LNCaP clone FGC (cell line): Measurements from ENCODE around the gene COL4A6.
"Not testable (repeated sequence)": the region's sequence is repeated elsewhere in the genome, so short reads cannot be mapped to it uniquely, and the experiment has no call there.

Experiments
- DNase-seq: peaks from one replicate; pipeline ENCODE4 v3.0.0-alpha.2; 2011; ENCODE audit warnings: low read depth
- H3K4me3 ChIP-seq: 2 replicates; pipeline ENCODE4 v1.5.1; 2011; ENCODE audit warnings: mild to moderate bottlenecking, low read depth, low read length, control low read depth
- TF ChIP-seq, protein P1 (sequence below): IDR thresholded peaks from 2 replicates; pipeline ENCODE4 v1.5.1; 2012; ENCODE audit warnings: mild to moderate bottlenecking; ENCODE audit not compliant: control insufficient read depth, insufficient read depth; ENCODE audit errors: extremely low read depth

The COL4A6 gene

DNA sequence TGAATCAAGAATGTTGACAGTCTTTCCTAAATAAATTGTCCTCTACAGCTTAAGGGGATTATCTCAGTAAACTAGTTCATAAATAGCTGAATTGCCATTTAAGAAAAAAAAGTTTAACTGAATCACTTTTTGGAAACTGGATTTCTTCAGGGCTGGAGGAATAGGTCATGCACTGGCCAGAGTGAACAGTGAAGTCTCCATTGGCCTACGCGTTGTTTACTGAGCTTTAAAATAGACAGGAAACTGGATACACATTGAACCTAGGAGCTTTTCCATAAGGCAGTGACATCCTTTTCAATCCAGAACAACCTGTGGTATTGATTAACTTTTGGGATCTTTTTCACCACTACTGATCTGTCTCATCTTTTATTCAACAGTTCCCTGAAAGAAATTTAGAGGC lies 58.0 kb downstream of the COL4A6 start:
- H3K4me3 ChIP-seq, result no peak overlapping the region
- DNase-seq, result no peak
- TF ChIP-seq, protein P1, sequence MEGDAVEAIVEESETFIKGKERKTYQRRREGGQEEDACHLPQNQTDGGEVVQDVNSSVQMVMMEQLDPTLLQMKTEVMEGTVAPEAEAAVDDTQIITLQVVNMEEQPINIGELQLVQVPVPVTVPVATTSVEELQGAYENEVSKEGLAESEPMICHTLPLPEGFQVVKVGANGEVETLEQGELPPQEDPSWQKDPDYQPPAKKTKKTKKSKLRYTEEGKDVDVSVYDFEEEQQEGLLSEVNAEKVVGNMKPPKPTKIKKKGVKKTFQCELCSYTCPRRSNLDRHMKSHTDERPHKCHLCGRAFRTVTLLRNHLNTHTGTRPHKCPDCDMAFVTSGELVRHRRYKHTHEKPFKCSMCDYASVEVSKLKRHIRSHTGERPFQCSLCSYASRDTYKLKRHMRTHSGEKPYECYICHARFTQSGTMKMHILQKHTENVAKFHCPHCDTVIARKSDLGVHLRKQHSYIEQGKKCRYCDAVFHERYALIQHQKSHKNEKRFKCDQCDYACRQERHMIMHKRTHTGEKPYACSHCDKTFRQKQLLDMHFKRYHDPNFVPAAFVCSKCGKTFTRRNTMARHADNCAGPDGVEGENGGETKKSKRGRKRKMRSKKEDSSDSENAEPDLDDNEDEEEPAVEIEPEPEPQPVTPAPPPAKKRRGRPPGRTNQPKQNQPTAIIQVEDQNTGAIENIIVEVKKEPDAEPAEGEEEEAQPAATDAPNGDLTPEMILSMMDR, result no peak

DNA sequence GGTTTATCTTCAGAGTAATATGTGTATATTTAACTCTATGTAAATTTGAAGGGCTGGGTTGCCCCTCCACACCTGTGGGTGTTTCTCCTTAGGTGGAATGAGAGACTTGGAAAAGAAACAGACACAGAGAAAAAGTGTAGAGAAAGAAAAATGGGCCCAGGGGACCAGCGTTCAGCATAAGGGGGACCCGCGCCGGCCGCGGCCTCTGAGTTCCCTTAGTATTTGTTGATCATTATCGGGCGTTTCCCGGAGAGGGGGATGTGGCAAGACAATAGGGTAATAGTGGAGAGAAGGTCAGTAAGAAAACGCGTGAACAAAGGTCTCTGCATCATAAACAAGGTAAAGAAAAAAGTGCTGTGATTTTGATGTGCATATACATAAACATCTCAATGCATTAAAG lies 61.4 kb downstream of the COL4A6 start:
- H3K4me3 ChIP-seq, DNase-seq: not testable (repeated sequence)

DNA sequence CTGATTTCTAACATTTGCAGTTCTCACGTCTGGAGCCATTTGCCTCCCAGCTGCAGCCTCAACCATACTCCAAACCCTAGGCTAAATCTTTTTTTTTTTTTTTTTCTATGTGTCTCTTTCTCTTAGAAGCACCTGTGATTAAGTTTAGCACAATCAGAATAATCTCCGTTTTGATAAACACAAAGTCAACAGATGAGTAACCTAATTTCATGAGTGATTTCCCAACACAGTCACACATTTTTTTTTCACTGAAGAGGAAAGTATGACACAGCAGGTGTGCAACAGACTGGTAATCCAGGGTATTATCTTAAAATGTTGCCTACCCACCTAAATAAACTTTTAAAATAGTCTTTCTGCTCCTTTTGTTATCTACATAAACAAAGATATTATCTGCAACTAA lies 62.6 kb downstream of the COL4A6 start:
- DNase-seq, result peak; percentile 10
- not testable (repeated sequence) for H3K4me3 ChIP-seq

DNA sequence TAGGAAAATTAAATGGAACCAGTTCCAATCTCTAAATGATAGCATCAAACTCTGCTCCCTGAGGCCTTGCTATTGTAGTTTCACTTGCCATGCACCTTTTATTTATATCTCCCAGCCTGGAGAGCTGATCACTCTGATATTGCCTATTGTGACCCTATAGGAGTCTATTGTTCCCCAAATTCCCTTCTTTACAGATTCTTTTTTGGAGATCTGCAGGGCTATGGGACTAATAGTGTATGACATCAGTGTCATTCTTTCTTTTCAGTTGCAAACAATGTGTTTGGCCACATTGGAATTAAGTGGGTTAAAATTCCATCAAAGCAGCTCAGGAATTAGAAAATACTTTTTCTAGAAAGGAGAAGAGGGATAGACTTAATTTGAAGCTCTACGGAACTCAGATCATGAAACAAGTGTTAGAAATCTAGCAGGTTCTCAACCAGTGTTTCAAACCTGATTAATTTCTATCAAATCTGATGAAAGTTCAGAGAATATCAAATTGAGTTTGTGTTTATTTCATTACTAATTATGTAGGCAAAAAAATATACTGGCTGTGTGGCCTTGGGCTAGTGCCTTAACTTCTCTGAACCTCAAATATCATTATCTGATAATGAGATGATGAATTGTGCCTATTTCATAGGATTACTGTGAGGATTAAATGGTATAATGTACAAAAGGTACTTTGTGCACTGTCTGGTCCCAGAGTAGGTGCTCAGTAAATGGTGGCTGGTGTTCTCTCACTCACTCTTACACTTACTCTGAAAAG lies 71.4 kb downstream of the COL4A6 start:
- no peak for DNase-seq
- no peak overlapping the region for H3K4me3 ChIP-seq
- TF ChIP-seq, protein P1, result no peak

DNA sequence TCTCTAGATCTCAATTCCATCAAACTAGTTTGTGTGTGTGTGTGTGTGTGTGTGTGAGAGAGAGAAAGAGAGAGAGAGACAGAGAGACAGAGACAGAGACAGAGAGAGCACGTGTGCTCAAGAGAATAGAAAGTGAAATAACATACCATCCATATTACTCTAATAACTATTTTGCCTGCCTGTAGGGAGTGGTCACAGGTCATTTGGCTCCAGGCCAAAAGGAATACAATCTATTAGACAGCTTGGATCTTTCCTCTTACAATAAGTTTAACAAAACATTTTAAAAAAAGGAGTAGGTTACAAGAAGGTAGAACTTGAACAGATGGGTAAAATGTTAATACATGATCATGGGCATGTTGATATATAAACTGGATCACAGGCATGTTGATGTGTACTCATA lies 76.2 kb downstream of the COL4A6 start:
- H3K4me3 ChIP-seq, result no peak overlapping the region
- TF ChIP-seq, protein P1, result no peak
- DNase-seq, result no peak

DNA sequence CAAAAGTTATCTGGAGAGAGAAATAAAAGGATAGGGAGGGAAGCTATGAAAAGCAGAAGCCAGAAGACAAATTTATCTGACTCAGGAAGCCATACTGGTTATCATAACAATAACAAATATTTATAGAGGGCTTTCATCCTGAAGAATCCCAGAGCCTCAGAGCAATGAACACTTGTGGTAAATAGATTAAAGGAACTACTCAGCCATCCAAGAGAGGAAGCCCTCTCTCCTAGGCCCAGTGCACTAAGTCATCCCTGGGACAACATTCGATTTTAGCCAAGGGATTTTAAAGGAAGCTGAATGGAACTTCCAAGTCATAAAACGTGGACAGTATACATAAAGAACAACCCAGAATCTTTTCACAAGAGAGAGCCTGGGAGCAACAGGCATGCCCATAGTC lies 76.9 kb downstream of the COL4A6 start:
- no peak for DNase-seq
- H3K4me3 ChIP-seq, result no peak overlapping the region
- TF ChIP-seq, protein P1, result no peak

DNA sequence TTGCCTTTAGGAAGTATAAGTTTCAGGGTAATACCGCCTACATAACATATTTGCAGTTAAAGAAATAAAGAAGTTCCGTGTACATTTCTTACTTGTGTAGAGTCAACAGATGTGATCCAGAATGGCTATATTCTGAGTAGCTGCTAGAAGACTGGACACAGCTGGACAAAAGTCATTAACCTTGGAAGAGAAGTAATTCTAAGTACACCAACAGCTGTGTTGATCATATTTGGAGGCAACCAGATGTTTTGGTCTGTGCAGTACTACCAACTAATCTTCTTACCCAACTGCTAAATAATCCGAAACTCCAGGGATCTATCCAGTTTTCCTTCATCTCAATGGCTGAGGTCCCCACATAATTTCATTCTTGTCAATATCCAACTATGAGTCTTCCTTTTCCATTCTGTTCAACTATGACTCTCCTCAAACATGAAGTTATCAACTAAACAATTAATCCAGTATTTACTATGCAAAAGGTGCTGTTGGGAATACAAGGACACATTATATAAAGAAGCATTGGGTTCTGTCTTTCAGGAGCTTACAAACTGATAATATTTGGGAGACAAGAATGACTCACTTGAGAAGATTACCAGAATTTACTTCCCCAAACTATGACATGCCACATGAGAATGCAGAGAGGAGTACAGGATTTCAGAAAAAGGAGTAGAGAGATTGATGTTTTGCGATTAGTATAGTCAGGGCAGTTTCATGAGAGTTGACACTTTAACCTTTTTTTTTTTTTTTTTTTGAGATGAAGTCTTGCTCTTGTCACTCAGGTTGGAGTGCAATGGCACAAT lies 78.2 kb downstream of the COL4A6 start:
- TF ChIP-seq, protein P1, result no peak
- DNase-seq, result no peak
- H3K4me3 ChIP-seq, result no peak overlapping the region

DNA sequence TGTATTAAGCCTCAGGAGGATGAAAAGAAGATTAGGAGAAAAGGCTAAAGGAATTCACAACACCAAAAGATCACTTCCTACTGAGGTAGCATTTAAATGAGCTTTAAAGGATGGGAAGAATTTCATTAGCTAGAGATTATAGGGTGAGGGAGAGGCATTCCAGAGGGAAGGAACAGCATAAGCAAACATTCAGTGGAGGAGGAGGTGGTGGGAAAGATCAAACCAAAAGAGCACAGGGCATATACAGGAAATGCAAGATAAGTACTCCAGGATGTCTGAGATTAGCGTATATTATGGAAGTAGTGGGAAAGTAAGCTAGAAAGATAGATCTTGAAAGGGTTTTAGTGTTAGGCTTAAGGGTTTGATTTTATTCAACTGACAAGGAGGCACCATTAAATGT lies 84.8 kb downstream of the COL4A6 start:
- no peak for DNase-seq
- TF ChIP-seq, protein P1, result no peak
- H3K4me3 ChIP-seq, result no peak overlapping the region
